ENCODE data around the gene KAZN.

Gene KAZN

DNA sequence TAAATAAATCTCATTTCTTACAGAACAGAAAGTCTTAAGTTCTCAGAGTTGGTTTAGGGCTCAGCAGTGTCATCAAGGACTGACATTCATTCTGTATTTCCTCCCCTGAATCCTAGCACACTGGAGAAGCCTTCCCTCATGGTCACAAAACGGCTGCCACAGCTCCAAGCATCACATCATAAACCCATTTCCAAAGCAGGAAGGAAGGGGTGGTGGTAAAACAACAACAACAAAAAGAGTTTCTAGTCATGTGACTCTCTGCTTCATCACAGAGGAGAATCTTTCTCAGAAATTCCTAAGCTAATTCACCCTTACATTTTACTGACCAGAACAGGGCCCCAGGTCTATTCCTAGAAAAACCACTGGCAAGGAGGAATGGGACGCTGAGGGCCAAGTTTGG, 210.3 kb downstream of the KAZN start:
- DNase-seq, result no peak

DNA sequence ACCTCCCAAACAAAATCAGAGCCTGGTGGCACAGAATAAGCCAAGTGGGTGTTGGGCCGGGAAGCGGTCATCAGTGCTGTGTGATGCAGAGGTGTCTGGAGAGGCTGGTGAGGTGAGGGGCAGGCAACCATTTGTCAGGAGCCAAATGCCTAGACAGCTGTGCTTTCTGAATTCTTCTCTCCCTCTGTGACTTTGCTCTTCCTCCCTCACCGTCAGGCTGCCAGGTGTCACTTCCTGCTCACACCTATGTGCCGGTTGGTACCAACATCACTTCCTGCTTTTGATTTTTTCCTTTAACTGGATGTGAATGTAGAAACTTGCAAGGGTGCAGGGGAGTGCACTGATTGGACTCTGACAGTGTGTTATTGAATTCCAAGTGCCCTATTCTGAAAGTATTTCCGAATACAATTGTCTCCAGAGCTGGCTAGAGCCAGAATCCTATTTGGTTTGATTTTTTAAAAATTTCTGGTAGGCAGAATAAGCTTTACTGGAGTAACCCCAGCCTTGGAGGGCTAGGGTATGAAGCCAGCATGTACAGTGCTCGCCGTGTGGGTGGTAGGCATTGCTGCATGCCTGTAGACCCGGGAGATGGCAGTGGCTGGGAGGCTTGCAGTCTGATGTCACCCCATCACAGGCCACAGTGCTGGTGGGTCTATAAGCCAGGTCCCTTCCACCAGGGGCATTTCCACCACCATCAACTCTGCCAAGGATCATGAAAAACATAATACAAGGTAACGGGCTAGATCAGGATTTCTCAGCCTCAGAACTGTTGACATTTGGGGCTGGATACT, 210.9 kb downstream of the KAZN start:
- DNase-seq, result no peak

DNA sequence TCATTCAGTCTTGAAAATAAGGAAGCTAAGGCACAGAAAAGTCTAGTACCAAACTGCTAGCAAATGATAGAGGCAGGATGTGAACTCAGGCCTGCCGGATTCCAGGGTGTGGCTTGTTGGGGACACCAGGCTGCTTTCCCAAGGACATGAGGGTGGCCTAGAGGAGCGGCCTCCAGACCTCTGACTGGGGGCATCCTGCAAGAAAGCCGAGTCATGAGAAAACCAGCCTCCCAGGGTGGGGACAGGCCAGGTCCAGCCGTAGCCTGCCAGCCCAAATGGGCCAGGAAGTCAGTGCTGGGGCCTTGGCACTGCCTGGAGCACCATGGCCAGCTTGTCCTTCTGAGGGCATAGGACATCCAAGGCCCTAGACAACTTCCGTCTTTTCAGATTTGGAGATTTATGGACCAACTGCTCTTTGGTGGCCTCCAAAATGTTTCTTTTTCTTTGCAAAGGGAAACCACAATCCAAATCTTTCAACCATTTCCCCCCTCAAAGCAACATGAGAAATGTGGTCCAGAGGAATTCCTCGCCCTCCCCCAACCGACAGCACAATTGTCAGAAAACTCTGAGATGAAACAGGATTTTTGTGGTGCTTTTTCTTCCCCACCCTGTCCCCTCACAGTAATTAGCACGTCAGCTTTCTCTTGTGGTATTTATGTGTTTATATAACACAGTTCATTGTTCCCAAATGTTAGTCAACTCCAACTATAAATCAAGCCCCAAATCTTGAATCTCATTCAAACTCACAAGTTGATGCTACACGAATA, 212.3 kb downstream of the KAZN start:
- DNase-seq, result no peak

DNA sequence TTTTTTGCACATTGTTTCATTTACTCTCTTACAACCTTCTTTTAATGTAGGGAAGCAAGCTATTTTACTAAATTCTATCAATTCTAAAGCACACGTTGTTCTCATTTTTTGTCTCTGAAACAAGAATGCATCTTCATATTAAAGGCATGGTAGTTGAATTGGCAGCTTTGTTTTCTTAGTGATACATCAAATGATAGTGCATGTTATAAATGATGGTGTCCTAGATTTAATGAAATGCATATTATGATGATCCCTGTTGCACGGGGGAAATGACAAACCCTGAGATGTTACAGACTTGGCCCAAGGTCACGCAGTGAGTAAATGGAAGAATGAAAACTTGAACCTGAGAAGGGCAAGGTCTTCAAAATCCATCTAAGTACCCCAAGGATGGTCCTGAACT, 213.1 kb downstream of the KAZN start:
- DNase-seq, result no peak

DNA sequence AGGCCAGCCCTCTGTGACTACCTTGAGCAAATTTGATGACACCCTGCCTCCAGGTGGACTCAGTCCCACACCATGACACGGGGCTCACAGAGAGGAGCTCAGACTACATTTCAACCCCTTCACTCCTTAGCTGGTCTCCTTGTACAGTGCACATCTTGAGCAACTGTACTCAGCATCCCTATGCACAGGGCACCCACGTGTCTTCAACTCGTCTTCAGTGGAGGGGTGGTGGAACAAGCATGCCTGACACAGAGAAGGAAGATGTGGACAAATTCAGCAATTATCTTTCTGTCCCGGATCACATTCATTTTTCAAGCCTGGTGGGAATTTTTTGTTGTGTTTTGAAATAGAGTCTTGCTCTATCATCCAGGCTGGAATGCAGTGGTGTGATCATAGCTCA, 213.7 kb downstream of the KAZN start:
- DNase-seq, result no peak

DNA sequence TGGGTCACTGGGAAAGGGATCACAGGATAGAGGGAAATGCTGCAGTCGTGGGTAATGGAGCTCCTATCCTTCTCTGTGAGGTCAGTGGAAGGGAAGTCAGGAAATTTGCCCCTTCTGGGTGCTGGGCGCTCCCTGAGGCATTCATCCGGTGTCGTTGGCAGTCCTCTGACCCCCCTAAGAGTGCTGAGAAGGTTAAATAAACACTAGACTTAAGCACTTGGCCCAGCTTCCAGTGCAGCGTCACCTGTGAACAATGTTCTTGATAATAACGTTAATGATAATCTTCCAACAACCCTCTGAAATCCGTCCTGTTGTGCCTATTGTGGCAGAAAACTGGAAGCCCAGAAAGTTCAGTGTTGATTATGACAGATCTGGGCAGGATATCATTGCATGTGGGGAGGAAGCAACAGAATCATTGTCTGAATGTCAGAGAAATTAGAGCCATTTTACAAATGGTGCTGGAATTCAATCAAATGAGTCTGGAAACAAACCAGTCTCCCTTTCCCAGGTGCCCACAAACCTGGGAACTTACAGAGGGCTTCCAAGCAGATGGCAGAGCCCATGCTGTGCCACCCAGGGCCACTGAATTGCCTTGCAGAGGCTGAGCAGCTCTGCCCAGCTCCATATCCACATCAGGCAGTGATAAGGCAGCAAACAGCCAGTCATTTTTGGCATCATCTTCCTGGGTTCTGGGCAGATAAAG, 216.8 kb downstream of the KAZN start:
- DNase-seq, result no peak

DNA sequence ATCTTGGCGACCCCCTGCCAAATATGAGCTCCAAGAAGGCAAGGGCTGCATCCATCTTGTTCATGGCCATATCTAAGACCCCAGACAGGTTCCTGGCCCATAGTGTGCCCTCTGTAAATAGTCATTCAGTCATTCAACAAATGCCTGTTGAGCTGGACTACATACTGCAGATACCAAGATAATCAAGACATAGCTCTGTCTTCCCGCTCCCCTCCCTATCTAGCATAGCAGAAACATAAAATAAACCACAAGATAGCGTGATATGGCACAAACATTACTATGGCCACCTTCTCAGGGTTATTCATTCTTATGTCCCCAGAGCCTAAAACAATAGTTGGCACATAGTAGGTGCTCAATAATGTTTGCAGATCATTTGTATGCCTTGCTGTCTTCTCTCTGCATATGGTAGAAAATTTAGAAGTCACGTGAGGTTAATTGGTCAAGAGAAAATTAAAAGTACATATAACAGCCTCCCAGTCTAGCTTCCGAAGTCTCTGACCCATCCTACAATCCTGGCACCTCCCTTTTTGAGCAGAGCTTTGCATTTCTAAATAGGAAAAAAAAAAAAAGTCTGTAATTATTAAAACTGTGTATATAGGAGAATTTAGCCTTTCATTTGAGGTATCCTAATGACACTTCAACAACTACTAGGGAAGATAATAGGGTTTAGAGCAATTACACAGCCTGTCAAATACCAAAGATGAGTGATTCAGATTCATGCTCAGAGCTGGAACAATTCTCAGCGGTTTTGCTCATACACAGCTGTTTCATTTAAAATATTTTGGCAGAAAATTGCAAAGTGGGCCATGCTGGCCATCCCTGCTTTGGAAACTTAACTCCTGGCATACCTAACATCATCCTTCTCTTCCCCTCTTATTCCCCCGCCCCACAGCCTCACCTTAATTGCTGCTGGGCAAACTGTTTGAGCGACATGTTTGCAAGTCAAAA, 219.0 kb downstream of the KAZN start:
- no peak for DNase-seq

DNA sequence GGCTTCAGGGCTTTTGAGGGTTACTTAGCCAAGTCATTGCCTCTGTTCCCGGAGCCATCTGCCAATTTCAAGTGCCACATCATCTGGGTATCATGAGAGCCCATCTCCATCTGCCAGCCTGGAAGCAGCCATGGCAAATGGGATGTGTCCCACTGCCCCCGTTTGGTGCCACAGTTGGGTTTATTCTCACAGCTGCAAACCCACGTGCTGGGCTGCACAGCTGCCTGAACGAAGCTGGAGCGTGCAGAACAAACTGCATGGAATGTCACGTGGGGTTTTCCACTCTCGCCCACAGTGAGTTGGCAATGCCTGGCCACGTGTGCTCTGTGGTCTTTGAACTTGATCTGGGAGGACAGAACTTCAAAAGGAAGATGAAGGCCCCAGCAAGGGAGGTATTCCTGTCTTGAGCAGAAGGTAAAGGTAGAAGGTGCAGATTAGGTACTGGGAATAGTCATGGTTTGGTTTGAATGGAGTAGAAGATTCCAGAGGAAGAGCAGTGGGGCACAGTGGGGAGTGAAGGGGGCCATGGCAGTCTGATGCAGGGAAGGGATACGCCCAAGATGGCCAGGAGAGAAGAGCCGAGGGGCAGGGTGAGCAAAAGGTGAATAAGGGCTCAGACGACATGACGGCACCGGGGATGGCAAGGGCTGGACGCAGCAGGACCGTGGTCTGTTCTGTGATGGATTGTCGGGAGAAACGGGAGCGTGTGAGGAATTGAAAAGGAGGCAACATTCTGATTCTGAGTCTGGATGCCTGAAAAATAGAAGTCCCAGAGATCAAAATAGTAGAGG, 222.0 kb downstream of the KAZN start:
- no peak for DNase-seq

DNA sequence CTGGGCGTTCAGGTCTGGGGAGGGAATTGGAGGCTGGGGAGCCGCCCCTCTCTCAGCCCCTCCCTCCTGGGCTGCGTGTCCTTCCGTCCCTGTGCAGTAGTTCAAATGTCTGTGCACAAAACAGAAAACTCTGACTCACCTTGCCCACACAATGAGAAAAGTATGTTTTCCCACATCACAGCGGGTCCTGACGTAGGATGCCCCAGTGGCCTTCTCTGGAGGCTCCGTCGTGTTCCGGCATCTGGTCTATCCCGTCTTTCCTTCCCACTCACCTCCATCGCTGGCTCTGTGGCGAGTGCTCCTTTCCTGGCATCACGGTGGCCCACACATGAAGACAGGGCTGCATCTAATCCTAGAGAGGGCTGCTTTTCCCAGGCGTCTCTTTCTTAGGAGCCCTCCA, 224.0 kb downstream of the KAZN start:
- DNase-seq, result no peak

DNA sequence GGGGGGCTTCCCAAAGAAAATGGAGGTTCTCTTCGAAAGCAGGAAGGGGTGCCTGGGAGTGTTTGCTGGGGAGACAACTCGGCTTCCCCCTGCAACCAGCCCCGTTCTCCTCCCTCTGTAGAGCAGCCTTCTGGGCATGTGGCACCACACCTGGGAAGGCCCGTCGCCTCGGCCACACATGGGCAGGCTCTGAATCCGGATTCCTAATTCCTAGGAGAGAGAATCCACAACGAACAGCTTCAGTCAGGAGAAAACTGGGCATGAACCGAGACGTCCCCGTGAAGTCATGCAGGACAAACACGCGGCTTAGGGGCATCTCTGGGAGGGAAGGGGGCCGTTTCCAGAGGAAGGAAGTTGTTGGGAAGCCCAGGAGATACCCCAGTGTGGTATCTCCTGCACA, 224.5 kb downstream of the KAZN start:
- DNase-seq, result no peak

DNA sequence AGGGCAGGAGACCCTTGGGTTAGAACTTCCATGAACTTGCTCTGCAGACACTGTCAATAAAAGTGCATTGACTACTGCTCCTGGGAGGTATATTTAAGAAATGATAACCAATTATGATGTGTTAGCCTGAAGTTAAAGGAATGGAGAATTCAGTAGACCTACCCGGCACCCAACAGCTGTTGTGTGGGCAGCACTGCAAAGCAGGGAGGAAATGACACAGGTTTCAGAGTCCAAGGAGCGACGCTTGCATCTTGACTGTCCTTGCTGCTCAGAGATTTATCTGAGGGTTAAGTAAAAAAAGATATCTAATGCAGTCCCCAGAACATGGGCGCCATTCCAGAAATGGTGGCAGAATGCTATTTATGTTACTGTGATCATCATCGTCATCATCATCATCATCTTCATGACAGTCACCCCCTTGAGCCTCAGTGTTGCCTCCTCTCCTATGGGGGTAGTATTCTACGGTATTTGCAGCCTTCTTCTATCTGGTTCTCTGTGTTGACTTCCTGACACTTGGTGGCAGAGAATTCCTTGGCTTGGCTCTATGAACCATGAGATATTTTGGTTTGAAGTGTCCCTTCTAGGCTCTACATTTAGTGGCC, 225.9 kb downstream of the KAZN start:
- no peak for DNase-seq

DNA sequence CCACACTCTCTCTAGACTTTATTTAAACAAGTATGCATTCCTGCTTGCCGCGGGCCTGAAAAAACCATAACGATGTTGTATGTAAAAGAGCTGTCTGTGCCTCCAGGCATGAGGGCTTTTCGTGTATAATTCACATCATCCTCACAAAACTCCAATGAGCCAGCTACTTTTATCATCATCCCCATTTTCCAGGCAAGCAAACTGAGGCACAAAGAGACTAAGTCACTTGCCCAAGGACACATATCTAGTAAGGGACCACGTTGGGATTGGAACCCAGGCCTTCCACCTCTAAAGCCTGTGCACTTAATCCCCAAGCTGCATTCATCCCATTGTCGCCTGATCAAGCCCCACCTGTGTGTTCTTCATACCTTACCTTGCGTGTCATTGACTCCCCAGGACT, 226.9 kb downstream of the KAZN start:
- no peak for DNase-seq

DNA sequence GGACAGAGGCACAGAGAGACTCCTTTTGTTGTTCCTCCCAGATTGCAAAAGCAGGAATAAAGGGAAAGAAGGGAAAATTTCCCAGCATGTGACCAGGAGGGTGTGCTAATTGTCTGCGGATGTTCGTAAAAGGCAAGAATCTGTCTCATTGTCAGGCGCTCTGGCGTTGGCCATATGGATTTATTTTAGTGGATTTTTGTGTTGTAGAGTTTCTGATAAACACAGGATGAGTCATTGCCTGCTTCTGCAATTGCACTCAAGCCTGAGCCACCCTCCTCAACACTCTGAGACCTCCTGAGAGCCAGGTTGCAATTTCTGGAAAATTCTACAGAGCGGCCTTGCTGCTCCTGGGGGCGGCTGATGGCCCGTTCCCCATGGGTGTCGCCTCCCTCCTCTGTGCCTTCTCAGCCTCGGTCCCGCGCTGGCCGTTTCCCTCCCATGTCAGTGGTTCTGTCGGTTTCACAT, 227.7 kb downstream of the KAZN start:
- DNase-seq, result no peak

DNA sequence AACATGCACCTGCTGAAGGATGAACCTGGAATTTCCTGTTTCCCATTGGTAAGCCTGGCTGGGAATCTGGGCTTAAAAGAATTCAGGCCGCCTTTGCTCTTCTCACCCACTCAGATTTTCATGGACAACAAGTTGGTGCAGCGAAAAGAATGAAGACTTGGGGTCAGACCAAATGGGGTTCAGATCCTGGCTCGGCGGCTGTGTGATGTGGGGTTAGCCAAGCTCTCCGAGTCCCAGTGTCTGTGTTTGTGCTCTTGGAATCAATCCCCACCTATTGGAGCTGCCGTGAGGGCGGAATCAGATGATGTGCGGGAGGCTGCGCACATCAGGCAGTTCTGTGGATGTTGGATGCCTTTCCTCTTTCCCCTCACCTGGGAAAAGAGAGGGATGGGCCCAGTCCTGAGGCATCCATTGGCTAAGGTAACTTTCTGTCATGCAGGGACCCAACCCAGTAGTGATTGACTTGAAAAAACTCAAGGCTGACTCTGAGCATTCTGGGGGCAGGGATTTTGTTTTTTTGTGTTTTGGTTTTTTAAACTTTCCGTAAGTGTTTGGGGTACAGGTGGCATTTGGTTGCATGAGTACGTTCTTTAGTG, 228.3 kb downstream of the KAZN start:
- no peak for DNase-seq

DNA sequence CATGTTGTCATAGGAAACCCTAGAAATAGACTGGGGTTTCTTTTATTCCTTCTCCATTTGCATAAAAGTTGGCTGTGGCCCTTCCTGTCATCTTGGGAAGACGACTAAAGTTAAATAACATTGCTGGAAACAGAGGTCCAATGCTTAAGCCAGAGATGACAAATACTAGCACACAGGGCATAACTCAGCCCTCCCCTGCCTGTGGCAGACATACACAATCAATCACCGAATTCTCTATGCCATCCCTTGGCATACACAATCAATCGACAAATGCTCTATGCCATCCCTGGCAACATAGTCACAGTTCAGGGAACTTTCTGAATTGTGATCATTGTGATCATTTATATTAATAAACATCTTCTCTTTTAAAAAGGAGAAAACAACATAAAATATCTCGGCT, 229.4 kb downstream of the KAZN start:
- no peak for DNase-seq

DNA sequence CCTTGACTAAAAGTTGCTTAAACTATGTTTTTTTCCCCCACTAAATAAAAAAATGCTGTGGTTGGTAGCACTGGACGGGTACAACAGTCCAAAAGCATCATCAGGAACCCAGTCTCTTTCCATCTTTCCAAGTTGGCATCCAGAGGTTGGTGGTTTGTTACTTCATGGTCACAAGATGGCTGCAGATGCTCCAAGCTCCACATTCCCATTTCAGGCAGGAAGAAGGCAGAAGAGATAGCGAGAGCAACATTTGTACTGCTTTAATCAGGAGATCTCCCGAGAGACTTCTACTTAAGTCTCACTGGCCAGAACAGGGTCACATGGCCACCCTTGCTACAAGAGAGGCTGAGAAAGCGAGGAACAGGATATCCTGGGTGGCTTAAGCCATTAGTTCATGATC, 230.2 kb downstream of the KAZN start:
- no peak for DNase-seq

DNA sequence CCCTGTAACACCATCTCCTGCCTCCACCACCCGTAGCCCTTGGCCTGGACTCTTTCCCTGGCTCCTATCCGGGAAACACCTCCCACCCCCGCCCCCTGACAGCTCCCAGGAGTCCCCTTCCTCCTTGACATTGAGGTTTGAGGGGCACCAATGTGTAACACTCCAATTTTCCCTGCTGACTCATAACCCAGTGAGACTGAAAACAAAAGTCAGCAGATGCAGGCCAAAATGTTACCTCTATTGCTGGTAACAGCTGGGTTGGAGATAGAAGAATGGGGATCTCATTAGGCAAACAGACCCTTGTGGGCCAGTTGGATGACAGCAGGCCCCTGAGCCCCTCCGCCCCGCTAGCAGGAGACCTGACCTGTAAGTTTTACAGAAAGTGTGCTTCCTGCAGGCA, 237.2 kb downstream of the KAZN start:
- no peak for DNase-seq

DNA sequence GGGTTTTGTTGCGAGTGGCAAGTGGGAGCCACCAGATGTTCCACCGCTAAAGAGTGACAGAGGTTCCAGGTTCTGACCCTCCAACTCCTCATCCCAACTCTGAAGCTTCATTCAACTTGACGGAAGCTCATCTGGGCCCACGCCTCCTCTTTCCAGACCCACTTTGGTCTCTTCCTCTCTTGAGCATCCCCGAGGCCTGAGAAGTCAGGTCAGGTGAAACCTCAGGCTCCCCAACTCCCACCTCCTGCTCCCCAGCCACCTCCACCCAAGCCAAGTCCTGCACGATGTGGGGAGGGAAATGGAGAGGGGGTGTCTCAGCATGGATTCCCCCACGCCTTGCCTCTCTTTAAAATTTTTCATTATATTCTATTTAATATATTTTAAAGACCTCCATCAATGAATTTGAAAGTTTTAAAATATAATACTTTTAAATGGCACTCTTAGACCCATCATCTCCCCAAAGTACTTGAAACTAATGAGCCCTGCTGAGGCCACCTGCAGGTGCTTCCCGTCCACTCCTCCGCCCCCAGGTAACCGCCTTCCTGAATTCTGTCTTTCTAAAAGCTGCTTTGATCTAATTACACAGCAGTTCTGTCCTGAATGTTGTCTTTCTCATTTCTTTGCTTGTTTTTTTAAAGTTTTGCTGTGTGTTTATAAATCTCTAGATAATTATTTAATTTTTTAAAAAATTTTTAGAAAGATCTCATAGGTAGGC, 238.1 kb downstream of the KAZN start:
- DNase-seq, result no peak

DNA sequence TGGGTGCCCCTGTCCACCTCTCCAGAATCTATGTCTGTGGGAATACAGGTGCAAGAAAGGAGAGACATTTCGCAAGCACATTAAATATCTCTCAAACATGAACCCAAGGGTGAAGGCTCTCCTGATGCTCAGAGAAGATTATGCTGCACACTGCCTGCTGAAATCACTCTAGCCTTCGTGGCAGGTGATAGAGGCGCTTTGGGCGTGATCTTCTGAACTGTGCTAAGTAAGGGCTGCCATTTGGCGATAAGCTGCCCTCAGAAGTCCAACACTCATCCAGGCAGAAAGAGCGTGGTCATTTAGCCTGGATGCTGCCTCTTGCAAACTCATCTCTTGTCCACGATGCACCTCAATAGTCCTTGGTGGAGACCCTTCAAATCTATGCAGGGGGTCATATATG, 241.9 kb downstream of the KAZN start:
- DNase-seq, result no peak

DNA sequence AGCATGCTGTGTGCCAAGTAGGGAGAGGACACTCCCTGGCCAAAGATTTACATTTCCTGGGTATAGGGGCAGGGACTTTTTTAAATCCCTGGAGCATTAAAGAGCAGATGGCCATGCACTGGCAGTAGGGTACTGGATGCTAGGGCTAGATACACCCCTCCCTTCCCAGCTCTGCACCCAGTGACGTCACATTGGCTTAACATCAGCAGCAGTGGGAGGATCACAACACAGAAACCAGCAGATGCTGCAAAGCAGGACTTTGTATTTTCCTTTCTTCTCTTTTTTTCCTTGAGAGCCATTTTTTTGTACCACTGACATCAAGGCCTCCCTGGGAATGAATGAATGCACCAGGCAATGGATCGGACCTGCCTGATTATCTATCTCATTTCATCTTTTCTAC, 243.0 kb downstream of the KAZN start:
- no peak for DNase-seq

Data from NCI-H226 (cell line).